Smooth muscle cell (in vitro differentiated cells): ENCODE data around the gene UBE2Q1. TPM values are rescaled to one million over a fixed set of nuclear protein-coding genes. Genes with fewer than 3 reads are reported as not detected.

Source experiments
- DNase-seq: peaks from one replicate; lab custom pipeline; 2025; ENCODE audit not compliant: unreplicated experiment; lab: John Stamatoyannopoulos, UW
- H2AFZ ChIP-seq: fragments of 200-600 bp; sonication (generic); 2 replicates; pipeline ENCODE4 v1.6.0; 2016; ENCODE audit warnings: antibody characterized with exemption, low read depth, mild to moderate bottlenecking
- H3F3A ChIP-seq: fragments of 200-600 bp; sonication (generic); 2 replicates; pipeline ENCODE4 v1.6.0; 2017; ENCODE audit warnings: antibody characterized with exemption, low read depth
- H3K27ac ChIP-seq: fragments of 200-600 bp; sonication (generic); 2 replicates; pipeline ENCODE4 v1.5.1; 2016; ENCODE audit warnings: low read depth, mild to moderate bottlenecking
- H3K27me3 ChIP-seq: fragments of 200-600 bp; sonication (generic); 2 replicates; pipeline ENCODE4 v1.6.1; 2016; ENCODE audit warnings: low read depth, mild to moderate bottlenecking
- H3K36me3 ChIP-seq: fragments of 200-600 bp; sonication (generic); 2 replicates; pipeline ENCODE4 v1.5.1; 2016; ENCODE audit warnings: low read depth
- H3K4me1 ChIP-seq: fragments of 200-600 bp; sonication (generic); 2 replicates; pipeline ENCODE4 v1.5.1; 2016; ENCODE audit warnings: low read depth
- H3K4me2 ChIP-seq: fragments of 200-600 bp; sonication (generic); 2 replicates; pipeline ENCODE4 v1.6.0; 2016; ENCODE audit warnings: mild to moderate bottlenecking
- H3K4me3 ChIP-seq: fragments of 200-600 bp; sonication (generic); 2 replicates; pipeline ENCODE4 v1.5.1; 2016; ENCODE audit warnings: mild to moderate bottlenecking
- H3K79me2 ChIP-seq: fragments of 200-600 bp; sonication (generic); 2 replicates; pipeline ENCODE4 v1.6.0; 2016; ENCODE audit warnings: low read depth, mild to moderate bottlenecking
- H3K9ac ChIP-seq: fragments of 200-600 bp; sonication (generic); 2 replicates; pipeline ENCODE4 v1.6.0; 2016; ENCODE audit warnings: low read depth
- H3K9me3 ChIP-seq: fragments of 200-600 bp; sonication (generic); replicated peaks from 2 replicates; pipeline ENCODE4 v1.5.1; 2016; ENCODE audit warnings: low read depth
- H4K20me1 ChIP-seq: fragments of 200-600 bp; sonication (generic); 2 replicates; pipeline ENCODE4 v1.6.0; 2016; ENCODE audit warnings: low read depth
- WGBS: methylation state at CpG from one replicate; pipeline ENCODE4 v1.1.7; 2016; ENCODE audit warnings: low lambda C conversion rate; 5-methylcytosine and 5-hydroxymethylcytosine counted together
- polyA plus RNA-seq: library from polyadenylated mRNA; unstranded; fragments of >200 nt; fragmentation: Nextera tagmentation; extraction: Ambion mirVana; gene quantifications from 2 replicates; pipeline ENCODE4 v1.2.1, GENCODE V29; 2016
- total RNA-seq: library from RNA; depleted of rRNA; stranded (reverse); fragments of >200 nt; gene quantifications from 2 replicates; pipeline ENCODE4 v1.2.3, GENCODE V29; 2014
- TF ChIP-seq, protein P1 (sequence below): fragments of 200-600 bp; sonication (generic); IDR thresholded peaks from 2 replicates; pipeline ENCODE4 v1.5.1; 2017; ENCODE audit warnings: borderline replicate concordance, mild to moderate bottlenecking, antibody characterized with exemption; ENCODE audit not compliant: insufficient read depth, poor library complexity, severe bottlenecking

The UBE2Q1 gene
- total and polyA plus RNA-seq, 2 experiments from 2014 or later, result 15.1 to 37.9 TPM

DNA sequence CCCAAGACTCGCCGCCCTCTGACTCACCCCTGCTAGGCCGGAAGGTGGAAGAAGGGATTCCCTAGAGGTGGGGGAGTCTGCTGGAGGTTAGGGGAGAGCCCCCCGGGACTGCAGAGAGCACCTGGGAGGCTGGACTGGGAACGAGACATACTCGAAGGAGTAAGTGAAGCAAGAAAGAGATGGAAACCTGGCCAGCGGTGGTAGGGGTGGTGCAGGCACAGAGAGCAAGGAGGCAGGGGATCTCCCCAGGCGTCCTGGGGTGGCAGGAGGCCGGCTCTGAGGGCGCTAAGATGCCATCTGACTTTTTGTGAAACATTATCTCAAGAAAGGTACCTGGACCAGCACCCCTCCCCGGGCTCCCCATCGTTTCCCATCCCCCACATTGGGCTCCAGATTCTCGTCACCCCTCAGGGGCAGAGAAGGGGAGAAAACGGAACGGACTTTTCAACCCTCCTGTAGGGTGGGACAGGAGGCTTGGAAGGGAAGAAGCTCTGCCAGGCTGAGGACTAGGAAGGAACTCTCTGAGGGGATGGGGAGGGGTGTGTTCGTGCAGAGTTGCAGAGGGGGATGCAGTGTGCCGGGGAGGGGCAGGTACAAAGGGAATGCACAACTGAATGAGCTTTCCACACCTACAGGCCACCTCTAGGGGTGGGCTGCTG lies 9.8 kb upstream of the UBE2Q1 start:
- Histone ChIP-seq H3K9ac (no peak overlapping the region), H3K36me3 (no peaks in the 10 kb centered on the region), H3K79me2 (no peaks in the 10 kb centered on the region), H4K20me1 (no peaks in the 10 kb centered on the region), H3K4me1 (peaks cover 4% of the 10 kb centered on the region), H3F3A (no peaks in the 10 kb centered on the region), H2AFZ (no peak overlapping the region), H3K4me2 (peak overlapping the region; percentile 82), H3K4me3 (peak overlapping the region; percentile 34), H3K27me3 (peaks cover 54% of the 10 kb centered on the region), H3K27ac (no peak overlapping the region), H3K9me3 (no peaks in the 10 kb centered on the region)
- 53% methylated on average over 17 of the region's 17 CpGs for WGBS
- TF ChIP-seq, protein P1, sequence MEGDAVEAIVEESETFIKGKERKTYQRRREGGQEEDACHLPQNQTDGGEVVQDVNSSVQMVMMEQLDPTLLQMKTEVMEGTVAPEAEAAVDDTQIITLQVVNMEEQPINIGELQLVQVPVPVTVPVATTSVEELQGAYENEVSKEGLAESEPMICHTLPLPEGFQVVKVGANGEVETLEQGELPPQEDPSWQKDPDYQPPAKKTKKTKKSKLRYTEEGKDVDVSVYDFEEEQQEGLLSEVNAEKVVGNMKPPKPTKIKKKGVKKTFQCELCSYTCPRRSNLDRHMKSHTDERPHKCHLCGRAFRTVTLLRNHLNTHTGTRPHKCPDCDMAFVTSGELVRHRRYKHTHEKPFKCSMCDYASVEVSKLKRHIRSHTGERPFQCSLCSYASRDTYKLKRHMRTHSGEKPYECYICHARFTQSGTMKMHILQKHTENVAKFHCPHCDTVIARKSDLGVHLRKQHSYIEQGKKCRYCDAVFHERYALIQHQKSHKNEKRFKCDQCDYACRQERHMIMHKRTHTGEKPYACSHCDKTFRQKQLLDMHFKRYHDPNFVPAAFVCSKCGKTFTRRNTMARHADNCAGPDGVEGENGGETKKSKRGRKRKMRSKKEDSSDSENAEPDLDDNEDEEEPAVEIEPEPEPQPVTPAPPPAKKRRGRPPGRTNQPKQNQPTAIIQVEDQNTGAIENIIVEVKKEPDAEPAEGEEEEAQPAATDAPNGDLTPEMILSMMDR, result no peak
- no peak for DNase-seq

DNA sequence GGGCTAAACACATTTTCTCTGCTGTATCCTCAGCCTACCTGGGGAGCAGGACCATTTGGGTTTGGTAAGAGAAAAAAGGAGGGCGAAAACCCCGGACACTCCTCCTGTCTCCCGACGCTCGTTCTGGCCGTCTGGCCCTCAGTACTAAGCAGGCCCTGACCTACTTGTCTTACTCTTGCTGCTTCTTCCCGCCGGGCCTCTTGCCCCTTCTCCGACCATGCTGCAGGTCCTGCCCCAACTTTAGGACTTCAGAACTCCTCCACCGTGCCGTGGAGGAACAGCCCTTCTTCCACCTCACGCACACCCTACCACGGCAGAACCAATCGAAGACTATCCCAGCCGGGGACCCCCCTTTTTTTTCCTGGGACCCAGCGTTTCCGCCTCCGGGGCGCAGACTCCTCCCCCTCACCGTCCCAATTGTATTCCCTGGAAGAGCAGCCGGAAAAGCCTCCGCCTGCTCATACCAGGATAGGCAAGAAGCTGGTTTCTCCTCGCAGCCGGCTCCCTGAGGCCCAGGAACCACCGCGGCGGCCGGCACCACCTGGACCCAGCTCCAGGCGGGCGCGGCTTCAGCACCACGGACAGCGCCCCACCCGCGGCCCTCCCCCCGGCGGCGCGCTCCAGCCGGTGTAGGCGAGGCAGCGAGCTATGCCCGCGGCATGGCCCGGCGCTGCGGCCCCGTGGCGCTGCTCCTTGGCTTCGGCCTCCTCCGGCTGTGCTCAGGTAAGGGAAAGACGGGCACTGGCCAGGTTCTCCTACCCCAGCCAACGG lies 9.1 kb upstream of the UBE2Q1 start, which contains the start of gene CHRNB2:
TSS of gene CHRNB2 (plus strand) at position 393 of the 771 bp plus-strand sequence. CDS start at position 660, 267 bp downstream.
- Histone ChIP-seq H3K27ac (no peak within 1 kb of the TSS), H3K4me3 (peak within 1 kb of the TSS; percentile 34), H2AFZ (no peak within 1 kb of the TSS)

DNA sequence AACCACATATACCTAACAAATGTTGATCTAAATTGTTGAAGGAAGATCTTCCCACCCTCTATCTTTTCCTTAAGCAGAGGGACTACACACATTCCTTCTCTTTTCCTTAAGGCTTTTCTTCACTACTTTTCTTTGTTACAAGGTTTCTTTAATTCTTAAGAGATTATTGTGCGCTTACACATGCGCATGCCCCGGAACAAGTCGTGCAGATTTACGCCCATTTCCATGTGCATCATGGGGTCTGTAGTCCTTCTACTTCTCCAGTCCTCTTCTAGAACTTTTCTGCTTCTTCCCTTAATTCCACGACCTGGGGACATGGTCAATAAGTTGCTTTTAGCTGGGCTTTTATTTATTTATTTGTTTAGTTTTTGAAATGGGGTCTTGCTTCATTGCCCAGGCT lies 7.4 kb upstream of the UBE2Q1 start:
- Histone ChIP-seq H3K4me2 (no peak overlapping the region), H3K79me2 (no peaks in the 10 kb centered on the region), H2AFZ (no peak overlapping the region), H4K20me1 (no peaks in the 10 kb centered on the region), H3K4me3 (no peak overlapping the region), H3K9me3 (no peaks in the 10 kb centered on the region), H3K27me3 (peaks cover 54% of the 10 kb centered on the region), H3K36me3 (no peaks in the 10 kb centered on the region), H3K9ac (no peak overlapping the region), H3K4me1 (peaks cover 4% of the 10 kb centered on the region), H3F3A (no peaks in the 10 kb centered on the region), H3K27ac (no peak overlapping the region)
- TF ChIP-seq, protein P1, result no peak
- WGBS, result 91% methylated on average over 6 of the region's 6 CpGs
- no peak for DNase-seq

More for the DNA sequence above, 9.1 kb upstream of the UBE2Q1 start, which contains the start of gene CHRNB2:
- WGBS, result 7% methylated on average over 49 of the region's 53 CpGs
- no peak within 1 kb of the TSS for H3K9ac ChIP-seq
- DNase-seq, result peak; percentile 34
- H4K20me1 ChIP-seq, result no peaks in the 10 kb centered on the region
- H3K4me1 ChIP-seq, result peaks cover 4% of the 10 kb centered on the region
- no peaks in the 10 kb centered on the region for H3K9me3 ChIP-seq
- H3F3A ChIP-seq, result no peaks in the 10 kb centered on the region
- no peaks in the 10 kb centered on the region for H3K79me2 ChIP-seq
- peaks cover 54% of the 10 kb centered on the region for H3K27me3 ChIP-seq
- TF ChIP-seq, protein P1, result no peak
- no peaks in the 10 kb centered on the region for H3K36me3 ChIP-seq
- H3K4me2 ChIP-seq, result peak within 1 kb of the TSS; percentile 82
